AG09309 (cell line): Measurements from ENCODE around the gene DENND2A.
"Not testable (repeated sequence)": the region's sequence is repeated elsewhere in the genome, so short reads cannot be mapped to it uniquely, and the experiment has no call there.

Experiments
- DNase-seq: peaks from one replicate; pipeline ENCODE4 v3.0.0-alpha.2; 2010; ENCODE audit warnings: low read depth
- H3K4me3 ChIP-seq: 2 replicates; pipeline ENCODE4 v1.5.1; 2011; ENCODE audit warnings: mild to moderate bottlenecking, low read depth, low read length, moderate library complexity; ENCODE audit not compliant: control insufficient read depth
- CTCF ChIP-seq: IDR thresholded peaks from 2 replicates; pipeline ENCODE4 v1.5.1; 2011; ENCODE audit warnings: mild to moderate bottlenecking, low read depth, low read length, inconsistent platforms; ENCODE audit not compliant: insufficient read depth, control insufficient read depth; ENCODE audit errors: missing control alignments

DENND2A gene

GRCh38 chr7:140540136-140540777 is 100.4 kb downstream of the DENND2A start:
- DNase-seq: no peak
- TF ChIP-seq CTCF: no peak
- H3K4me3 ChIP-seq: no peak overlapping the region

GRCh38 chr7:140539461-140539860 is 101.2 kb downstream of the DENND2A start:
- no peak for TF ChIP-seq CTCF
- DNase-seq: no peak
- H3K4me3 ChIP-seq: no peak overlapping the region

GRCh38 chr7:140537750-140538482 is 102.7 kb downstream of the DENND2A start:
- DNase-seq: no peak
- TF ChIP-seq CTCF: no peak
- no peak overlapping the region for H3K4me3 ChIP-seq

GRCh38 chr7:140534743-140535142 is 105.9 kb downstream of the DENND2A start:
- no peak for DNase-seq
- no peak overlapping the region for H3K4me3 ChIP-seq
- no peak for TF ChIP-seq CTCF

- no peak for TF ChIP-seq CTCF
- DNase-seq: no peak
- no peak overlapping the region for H3K4me3 ChIP-seq
Measured at GRCh38 chr7:140533394-140533872, 107.2 kb downstream of the DENND2A start.

- H3K4me3 ChIP-seq, DNase-seq: not testable (repeated sequence)
Measured at GRCh38 chr7:140529428-140529827, 111.2 kb downstream of the DENND2A start.
